Gastrocnemius medialis (tissue), 4 donors: Measurements from ENCODE around the gene EPHB2. TPM values are rescaled to one million over a fixed set of nuclear protein-coding genes. Genes with fewer than 3 reads are reported as not detected.

Experiments used
- ATAC-seq, 2 donors: fragments of 150-250 bp; one replicate each; pipeline ENCODE4 v1.9.1; 2016
- DNase-seq, 2 donors: peaks; one replicate each; pipeline ENCODE4 v3.0.0-alpha.2; 2019
- H3K27ac ChIP-seq, 4 donors: fragments of 200-600 bp; sonication (generic); 1 replicate in 1 of 4; 2 replicates in 3 of 4; pipeline ENCODE4 v1.5.1; 2016 to 2018; ENCODE audit warnings: mild to moderate bottlenecking in 2 of 4, moderate library complexity in 1 of 4
- H3K27me3 ChIP-seq, 3 donors: fragments of 200-600 bp; sonication (generic) in 2 of 3; 1 replicate in 1 of 3; 2 replicates in 2 of 3; pipeline versions ENCODE4 v1.5.1 to v1.6.0; 2016 to 2019; ENCODE audit warnings: mild to moderate bottlenecking in 1 of 3, moderate library complexity in 1 of 3
- H3K36me3 ChIP-seq, 2 donors: fragments of 200-600 bp; sonication (generic) in 1 of 2; one replicate each; pipeline ENCODE4 v1.5.1; 2017 to 2018
- H3K4me1 ChIP-seq, 2 donors: fragments of 200-600 bp; sonication (generic) in 1 of 2; one replicate each; pipeline ENCODE4 v1.5.1; 2016 to 2017; ENCODE audit warnings: mild to moderate bottlenecking in 2 of 2
- H3K4me3 ChIP-seq, 4 donors: fragments of 200-600 bp; sonication (generic) in 3 of 4; 1 replicate in 1 of 4; 2 replicates in 3 of 4; pipeline ENCODE4 v1.5.1; 2016 to 2019; ENCODE audit warnings: mild to moderate bottlenecking in 2 of 4
- H3K9me3 ChIP-seq, 3 donors: fragments of 200-600 bp; sonication (generic) in 2 of 3; 1 replicate in 1 of 3; 2 replicates in 2 of 3; pipeline ENCODE4 v1.5.1; 2016 to 2019
- POLR2A ChIP-seq, 2 donors: fragments of 450-650 bp; IDR thresholded peaks; one replicate each; pipeline ENCODE4 v1.6.1; 2017; ENCODE audit warnings: antibody characterized with exemption in 2 of 2, mild to moderate bottlenecking in 2 of 2, moderate library complexity in 2 of 2
- in situ Hi-C, 4 donors: fragments of 200-750 bp; cut with MboI; loops; one replicate each; pipeline versions ENCODE4 v1.15.0 to v1.8.0; 2017; ENCODE audit warnings: low sequenced_read_pairs in 4 of 4
- intact Hi-C: fragments of 100-400 bp; cut with DNase I; formaldehyde crosslinking; loops from one replicate; pipeline ENCODE4 v1.15.1; 2023; ENCODE audit warnings: low total_unique reads
- total RNA-seq, 4 donors: library from RNA; depleted of rRNA; stranded (reverse); fragments of >200 nt; gene quantifications; one replicate each; pipeline versions ENCODE4 v1.1.0 to v1.2.3, GENCODE V29; 2016
- TF ChIP-seq, protein P1 (sequence below), 5 experiments: fragments of 450-650 bp in 3 of 5; fragments of 200-600 bp in 2 of 5; sonication (generic) in 2 of 5; IDR thresholded peaks in 4 of 5; conservative IDR thresholded peaks in 1 of 5; 1 replicate in 4 of 5; 2 replicates in 1 of 5; pipeline ENCODE4 v1.5.1; 2016 to 2019; ENCODE audit warnings: antibody characterized with exemption in 5 of 5, mild to moderate bottlenecking in 3 of 5, moderate library complexity in 3 of 5

The EPHB2 gene
- total RNA-seq, 4 donors from 2014 or later: 0.07 to 0.58 (median 0.24) TPM; not detected in 1

DNA sequence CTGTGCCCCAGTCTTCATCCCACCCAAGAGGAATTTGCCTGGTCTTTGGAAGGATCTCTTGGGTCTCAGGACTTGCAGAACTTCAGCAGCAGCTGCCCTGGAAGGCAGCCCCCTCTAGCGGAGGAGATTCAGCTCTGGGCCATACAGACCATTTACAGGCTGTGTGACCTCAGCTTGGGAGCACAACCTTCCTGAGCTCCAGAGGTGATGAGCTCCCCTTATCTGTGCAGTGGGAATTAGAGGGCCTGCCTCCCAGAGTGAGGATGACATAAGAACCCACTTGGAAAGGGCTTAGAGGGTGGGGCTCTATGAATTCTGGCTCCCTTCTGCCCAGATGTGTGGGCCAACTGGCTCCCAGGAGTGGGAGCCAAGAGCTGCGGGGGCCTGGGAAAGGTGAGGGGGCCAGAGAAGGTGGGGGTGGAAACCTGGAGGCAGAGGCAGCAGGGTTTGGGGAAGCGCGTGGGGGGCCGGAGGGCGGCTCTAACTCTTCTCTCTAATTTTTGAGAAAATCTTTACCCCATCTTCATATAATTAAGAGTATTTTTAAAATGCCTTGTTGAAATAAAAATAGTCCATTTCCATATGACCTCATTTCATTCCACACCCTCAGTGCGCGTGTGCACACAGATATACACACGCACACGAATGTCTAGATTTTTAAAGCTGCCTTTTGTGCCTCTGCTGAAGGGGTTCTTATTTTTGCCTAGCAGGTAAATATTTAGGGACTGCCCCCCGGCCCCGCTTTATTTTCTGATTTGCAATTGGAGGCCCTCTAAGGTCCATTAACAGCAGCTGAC is 21.5 kb downstream of the EPHB2 start:
- Histone ChIP-seq H3K27ac (no peak overlapping the region), H3K4me3 (no peak overlapping the region), H3K36me3 (no peaks in the 10 kb centered on the region), H3K27me3 (no peaks in the 10 kb centered on the region), H3K4me1 (no peaks in the 10 kb centered on the region), H3K9me3 (no peaks in the 10 kb centered on the region)
- DNase-seq (no peak), ATAC-seq (no peak)
- intact Hi-C loops: no loop called here
- in situ Hi-C loops: no loop called here
- no peak for TF ChIP-seq POLR2A (IDR thresholded peaks at IDR 0.05)
- TF ChIP-seq, protein P1, sequence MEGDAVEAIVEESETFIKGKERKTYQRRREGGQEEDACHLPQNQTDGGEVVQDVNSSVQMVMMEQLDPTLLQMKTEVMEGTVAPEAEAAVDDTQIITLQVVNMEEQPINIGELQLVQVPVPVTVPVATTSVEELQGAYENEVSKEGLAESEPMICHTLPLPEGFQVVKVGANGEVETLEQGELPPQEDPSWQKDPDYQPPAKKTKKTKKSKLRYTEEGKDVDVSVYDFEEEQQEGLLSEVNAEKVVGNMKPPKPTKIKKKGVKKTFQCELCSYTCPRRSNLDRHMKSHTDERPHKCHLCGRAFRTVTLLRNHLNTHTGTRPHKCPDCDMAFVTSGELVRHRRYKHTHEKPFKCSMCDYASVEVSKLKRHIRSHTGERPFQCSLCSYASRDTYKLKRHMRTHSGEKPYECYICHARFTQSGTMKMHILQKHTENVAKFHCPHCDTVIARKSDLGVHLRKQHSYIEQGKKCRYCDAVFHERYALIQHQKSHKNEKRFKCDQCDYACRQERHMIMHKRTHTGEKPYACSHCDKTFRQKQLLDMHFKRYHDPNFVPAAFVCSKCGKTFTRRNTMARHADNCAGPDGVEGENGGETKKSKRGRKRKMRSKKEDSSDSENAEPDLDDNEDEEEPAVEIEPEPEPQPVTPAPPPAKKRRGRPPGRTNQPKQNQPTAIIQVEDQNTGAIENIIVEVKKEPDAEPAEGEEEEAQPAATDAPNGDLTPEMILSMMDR (IDR thresholded peaks at IDR 0.05 in 4 of 5, conservative IDR thresholded peaks at IDR 0.05 in 1 of 5): no peak

DNA sequence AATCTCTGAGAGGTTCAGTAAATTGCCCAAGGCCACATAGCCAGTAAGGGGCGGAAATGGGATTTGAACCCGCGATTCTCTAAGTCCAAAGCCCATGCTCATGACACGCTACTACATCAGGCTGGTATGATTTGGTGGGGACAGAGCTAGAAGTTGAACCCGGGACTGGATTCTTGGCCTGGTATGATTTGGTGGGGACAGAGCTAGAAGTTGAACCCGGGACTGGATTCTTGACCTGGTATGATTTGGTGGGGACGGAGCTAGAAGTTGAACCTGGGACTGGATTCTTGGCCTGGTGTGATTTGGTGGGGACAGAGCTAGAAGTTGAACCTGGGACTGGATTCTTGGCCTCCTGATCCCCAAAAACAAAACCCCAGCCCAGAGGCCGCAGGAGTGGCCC is 23.0 kb downstream of the EPHB2 start:
- no peak for ATAC-seq
- in situ Hi-C loops: no loop called here
- no peak for TF ChIP-seq POLR2A (IDR thresholded peaks at IDR 0.05)
- TF ChIP-seq, protein P1 (IDR thresholded peaks at IDR 0.05 in 4 of 5, conservative IDR thresholded peaks at IDR 0.05 in 1 of 5): no peak

GRCh38 chr1:22736501-22737080 is 26.0 kb downstream of the EPHB2 start:
- H3K4me1 ChIP-seq: no peaks in the 10 kb centered on the region
- no peaks in the 10 kb centered on the region for H3K9me3 ChIP-seq
- intact Hi-C loops: no loop called here
- DNase-seq: no peak
- H3K36me3 ChIP-seq: no peaks in the 10 kb centered on the region
- H3K27ac ChIP-seq: no peak overlapping the region
- in situ Hi-C loops: no loop called here
- no peak for ATAC-seq
- no peak for TF ChIP-seq POLR2A (IDR thresholded peaks at IDR 0.05)
- TF ChIP-seq, protein P1 (IDR thresholded peaks at IDR 0.05 in 4 of 5, conservative IDR thresholded peaks at IDR 0.05 in 1 of 5): no peak
- peaks cover 0 to 8% (median 4%) of the 10 kb centered on the region in 3 donors for H3K27me3 ChIP-seq
- no peak overlapping the region for H3K4me3 ChIP-seq

More for the DNA sequence above, 23.0 kb downstream of the EPHB2 start:
- intact Hi-C loops: no loop called here
- Histone ChIP-seq H3K27ac (no peak overlapping the region), H3K4me1 (no peaks in the 10 kb centered on the region), H3K9me3 (no peaks in the 10 kb centered on the region), H3K4me3 (no peak overlapping the region), H3K27me3 (no peaks in the 10 kb centered on the region), H3K36me3 (no peaks in the 10 kb centered on the region)
- DNase-seq: no peak

GRCh38 chr1:22737374-22738068 is 26.9 kb downstream of the EPHB2 start:
- Histone ChIP-seq H3K27ac (no peak overlapping the region), H3K27me3 (peaks cover 0 to 8% (median 4%) of the 10 kb centered on the region in 3 donors), H3K36me3 (no peaks in the 10 kb centered on the region), H3K9me3 (no peaks in the 10 kb centered on the region), H3K4me1 (no peaks in the 10 kb centered on the region), H3K4me3 (no peak overlapping the region)
- no peak for TF ChIP-seq POLR2A (IDR thresholded peaks at IDR 0.05)
- TF ChIP-seq, protein P1 (IDR thresholded peaks at IDR 0.05 in 4 of 5, conservative IDR thresholded peaks at IDR 0.05 in 1 of 5): no peak
- in situ Hi-C loops: no loop called here
- no peak for ATAC-seq
- DNase-seq: no peak
- intact Hi-C loops: no loop called here
